ENCODE results near the gene AS3MT. TPM values are rescaled to one million over a fixed set of nuclear protein-coding genes. Genes with fewer than 3 reads are reported as not detected.

AS3MT gene
- total and polyA plus RNA-seq, 12 donors = 177 to 910 (median 303) TPM

GRCh38 chr10:102832248-102832647 lies 37.0 kb upstream of the AS3MT start:
- Histone ChIP-seq H3K27me3 (no peaks in the 10 kb centered on the region), H3K36me3 (replicated peaks in 1 of 2) (peaks cover 0 to 44% of the 10 kb centered on the region in 2 donors), H3K27ac (peak overlapping the region in 4 of 5 donors; percentile 20 to 92 (median 63)), H3K4me3 (no peak overlapping the region), H3K9me3 (replicated peaks in 1 of 3) (no peaks in the 10 kb centered on the region), H3K4me1 (replicated peaks in 1 of 2) (peaks cover 0 to 10% of the 10 kb centered on the region in 2 donors)
- peak in 2 of 7 donors; percentile 48 to 60 for DNase-seq
- intact Hi-C loops (cut with DNase I) = loop anchor here (5.0 to 10.0 kb wide), 3 partner anchors 63 to 243 kb away; no protein-coding TSS in a partner anchor
- 76 to 82% (median 80%) methylated on average over 12 to 14 of the region's 14 CpGs for WGBS, 4 donors
- TF ChIP-seq POLR2A (IDR thresholded peaks at IDR 0.05) (no peak), CTCF (IDR thresholded peaks at IDR 0.05) (peak in 1 of 6 experiments; percentile 9)

- Histone ChIP-seq H3K4me3 (no peak overlapping the region), H3K36me3 (replicated peaks in 1 of 2) (peaks cover 0 to 44% of the 10 kb centered on the region in 2 donors), H3K9me3 (replicated peaks in 1 of 3) (no peaks in the 10 kb centered on the region), H3K27me3 (no peaks in the 10 kb centered on the region), H3K27ac (peak overlapping the region in 4 of 5 donors; percentile 20 to 92 (median 63)), H3K4me1 (replicated peaks in 1 of 2) (peaks cover 0 to 10% of the 10 kb centered on the region in 2 donors)
- DNase-seq = peak in 4 of 7 donors; percentile 45 to 61 (median 56)
- WGBS, 4 donors = 66 to 75% (median 71%) methylated on average over 4 of the region's 4 CpGs
- intact Hi-C loops (cut with DNase I) = loop anchor here (5.0 to 10.0 kb wide), 3 partner anchors 62 to 242 kb away; no protein-coding TSS in a partner anchor
- TF ChIP-seq POLR2A (IDR thresholded peaks at IDR 0.05) (peak in 1 of 2 donors; percentile 64), CTCF (IDR thresholded peaks at IDR 0.05) (no peak)
Measured at GRCh38 chr10:102832987-102833386, 36.3 kb upstream of the AS3MT start.

- Histone ChIP-seq H3K4me1 (replicated peaks in 1 of 2) (peaks cover 0 to 10% of the 10 kb centered on the region in 2 donors), H3K27me3 (no peaks in the 10 kb centered on the region), H3K4me3 (peak overlapping the region in 3 of 4 donors; percentile 38 to 69 (median 50)), H3K36me3 (replicated peaks in 1 of 2) (peaks cover 0 to 44% of the 10 kb centered on the region in 2 donors), H3K27ac (peak overlapping the region; percentile 59 to 92 (median 87)), H3K9me3 (replicated peaks in 1 of 3) (no peaks in the 10 kb centered on the region)
- WGBS, 4 donors = 41 to 54% (median 48%) methylated on average over 9 of the region's 9 CpGs
- intact Hi-C loops (cut with DNase I) = loop anchor here (5.0 to 10.0 kb wide), 3 partner anchors 61 to 241 kb away; no protein-coding TSS in a partner anchor
- TF ChIP-seq POLR2A (IDR thresholded peaks at IDR 0.05) (no peak), CTCF (IDR thresholded peaks at IDR 0.05) (peak in 1 of 6 experiments; percentile 3)
- peak in 2 of 7 donors; percentile 31 to 48 for DNase-seq
Measured at GRCh38 chr10:102834143-102834542, 35.1 kb upstream of the AS3MT start.

GRCh38 chr10:102835007-102835482 lies 34.2 kb upstream of the AS3MT start:
- Histone ChIP-seq H3K27ac (peak overlapping the region; percentile 59 to 92 (median 87)), H3K27me3 (no peaks in the 10 kb centered on the region), H3K9me3 (replicated peaks in 1 of 3) (no peaks in the 10 kb centered on the region), H3K36me3 (replicated peaks in 1 of 2) (peaks cover 0 to 44% of the 10 kb centered on the region in 2 donors), H3K4me1 (replicated peaks in 1 of 2) (peaks cover 0 to 10% of the 10 kb centered on the region in 2 donors), H3K4me3 (peak overlapping the region; percentile 12 to 69 (median 44))
- DNase-seq = peak; percentile 77 to 90 (median 81)
- peak; percentile 45 to 92 (median 76) for TF ChIP-seq CTCF (IDR thresholded peaks at IDR 0.05)
- TF ChIP-seq POLR2A (IDR thresholded peaks at IDR 0.05) = peak; percentile 2 to 38
- intact Hi-C loops (cut with DNase I) = loop anchor here (10.0 kb wide), 2 partner anchors 60 to 240 kb away; no protein-coding TSS in a partner anchor
- 31 to 42% (median 36%) methylated on average over 11 of the region's 11 CpGs for WGBS, 4 donors

Measured in adrenal gland (tissue), 12 donors.